Measurements from ENCODE around the gene DBNL.

The DBNL gene

GRCh38 chr7:44073664-44074348 is 29.3 kb downstream of the DBNL start:
- H3K27me3 ChIP-seq (ENCODE audit: insufficient read depth, low read length): no peaks in the 10 kb centered on the region
- no peak overlapping the region for H3K4me3 ChIP-seq (ENCODE audit: low read depth, low read length)
- no peaks in the 10 kb centered on the region for H3K79me2 ChIP-seq (ENCODE audit: control insufficient read depth, insufficient read depth, low read length, unreplicated experiment)
- peaks cover 7% of the 10 kb centered on the region; the same call in 1 of the 2 replicates for H3K36me3 ChIP-seq (ENCODE audit: insufficient read depth, low read length)
- H2AFZ ChIP-seq (ENCODE audit: low read length, unreplicated experiment): no peak overlapping the region
- peaks cover 21% of the 10 kb centered on the region for H3K4me1 ChIP-seq (ENCODE audit: control insufficient read depth, insufficient read depth, low read length, unreplicated experiment)
- peak overlapping the region; percentile 40; the same call in 1 of the 2 replicates for H3K27ac ChIP-seq (ENCODE audit: low read depth, low read length)

- peaks cover 11% of the 10 kb centered on the region; the same call in 1 of the 2 replicates for H3K36me3 ChIP-seq (ENCODE audit: insufficient read depth, low read length)
Observed at GRCh38 chr7:44074349-44074695, 29.8 kb downstream of the DBNL start.

GRCh38 chr7:44075296-44076075 is 31.0 kb downstream of the DBNL start:
- Histone ChIP-seq H3K79me2 (ENCODE audit: control insufficient read depth, insufficient read depth, low read length, unreplicated experiment) (peaks cover 2% of the 10 kb centered on the region), H3K4me3 (ENCODE audit: low read depth, low read length) (no peak overlapping the region), H3K4me1 (ENCODE audit: control insufficient read depth, insufficient read depth, low read length, unreplicated experiment) (peaks cover 21% of the 10 kb centered on the region), H3K27me3 (ENCODE audit: insufficient read depth, low read length) (no peaks in the 10 kb centered on the region), H3K36me3 (ENCODE audit: insufficient read depth, low read length) (peaks cover 11% of the 10 kb centered on the region; the same call in 1 of the 2 replicates), H3K27ac (ENCODE audit: low read depth, low read length) (no peak overlapping the region), H2AFZ (ENCODE audit: low read length, unreplicated experiment) (no peak overlapping the region)

More at GRCh38 chr7:44074349-44074695, 29.8 kb downstream of the DBNL start:
- no peak overlapping the region for H3K4me3 ChIP-seq (ENCODE audit: low read depth, low read length)
- H3K27me3 ChIP-seq (ENCODE audit: insufficient read depth, low read length): no peaks in the 10 kb centered on the region
- H3K27ac ChIP-seq (ENCODE audit: low read depth, low read length): peak overlapping the region; percentile 40; the same call in 1 of the 2 replicates
- H3K4me1 ChIP-seq (ENCODE audit: control insufficient read depth, insufficient read depth, low read length, unreplicated experiment): peaks cover 21% of the 10 kb centered on the region
- H2AFZ ChIP-seq (ENCODE audit: low read length, unreplicated experiment): no peak overlapping the region
- no peaks in the 10 kb centered on the region for H3K79me2 ChIP-seq (ENCODE audit: control insufficient read depth, insufficient read depth, low read length, unreplicated experiment)

DNA sequence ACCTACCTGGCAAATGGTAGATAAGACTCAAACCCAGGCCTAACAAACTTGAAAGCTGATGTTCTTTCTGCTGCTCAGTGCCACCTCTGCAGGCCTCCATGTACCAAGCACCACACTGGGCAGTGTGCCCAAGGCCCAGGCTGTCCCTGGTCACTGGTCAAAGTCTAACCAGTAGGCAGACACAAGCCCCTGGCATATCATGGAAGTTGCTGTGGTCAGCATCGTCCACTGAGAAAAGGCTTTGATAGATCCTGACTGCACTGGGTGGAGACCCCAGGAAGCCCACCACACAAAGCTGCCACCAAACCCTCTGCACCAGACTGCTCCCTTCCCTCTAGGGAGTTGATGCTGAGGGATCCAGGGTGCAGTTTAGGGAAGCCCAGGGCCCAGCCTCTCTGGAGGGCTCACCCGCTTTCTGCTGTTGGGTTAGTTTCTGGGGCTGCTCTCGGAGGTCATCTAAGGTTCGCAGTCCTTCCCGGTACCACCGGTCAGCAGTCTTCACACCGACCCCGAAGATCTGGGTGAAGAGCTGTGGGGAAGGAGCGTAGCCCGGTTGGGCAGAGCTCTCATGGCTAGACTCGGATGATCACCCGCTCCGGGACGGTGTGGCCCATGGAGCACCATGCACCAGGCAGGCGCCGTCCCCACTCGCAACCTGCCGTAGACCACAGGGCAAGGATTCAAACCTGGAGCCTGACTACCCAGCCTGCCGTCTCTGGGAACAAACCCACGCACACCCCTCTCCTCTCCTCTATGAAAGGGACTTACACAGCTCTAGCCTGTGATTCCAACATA is 31.8 kb downstream of the DBNL start:
- Histone ChIP-seq H3K36me3 (ENCODE audit: insufficient read depth, low read length) (peaks cover 11% of the 10 kb centered on the region; the same call in 1 of the 2 replicates), H2AFZ (ENCODE audit: low read length, unreplicated experiment) (no peak overlapping the region), H3K27ac (ENCODE audit: low read depth, low read length) (no peak overlapping the region), H3K4me1 (ENCODE audit: control insufficient read depth, insufficient read depth, low read length, unreplicated experiment) (peaks cover 29% of the 10 kb centered on the region), H3K27me3 (ENCODE audit: insufficient read depth, low read length) (no peaks in the 10 kb centered on the region), H3K4me3 (ENCODE audit: low read depth, low read length) (no peak overlapping the region), H3K79me2 (ENCODE audit: control insufficient read depth, insufficient read depth, low read length, unreplicated experiment) (peaks cover 6% of the 10 kb centered on the region)

DNA sequence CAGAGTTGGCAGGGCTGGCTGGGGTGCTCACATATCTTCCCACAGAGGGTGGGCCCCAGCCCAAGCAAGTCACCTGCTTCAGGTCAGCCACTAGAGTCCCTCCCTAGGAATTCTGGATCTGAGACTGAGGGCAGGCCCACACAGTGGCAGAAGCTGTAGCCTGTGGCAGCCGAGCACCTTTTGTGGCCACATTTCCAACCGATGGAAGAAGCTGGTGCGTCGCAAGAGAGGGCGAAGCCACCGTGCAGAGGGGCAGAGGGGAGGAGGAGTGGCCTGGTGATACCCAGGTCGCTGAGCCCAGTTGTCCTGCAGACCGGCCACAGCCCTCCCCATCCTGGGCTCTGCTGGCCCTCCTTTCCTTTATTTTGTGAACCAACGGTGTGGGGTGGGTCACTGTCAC is 32.6 kb downstream of the DBNL start:
- H3K36me3 ChIP-seq (ENCODE audit: insufficient read depth, low read length): peaks cover 11% of the 10 kb centered on the region; the same call in 1 of the 2 replicates

DNA sequence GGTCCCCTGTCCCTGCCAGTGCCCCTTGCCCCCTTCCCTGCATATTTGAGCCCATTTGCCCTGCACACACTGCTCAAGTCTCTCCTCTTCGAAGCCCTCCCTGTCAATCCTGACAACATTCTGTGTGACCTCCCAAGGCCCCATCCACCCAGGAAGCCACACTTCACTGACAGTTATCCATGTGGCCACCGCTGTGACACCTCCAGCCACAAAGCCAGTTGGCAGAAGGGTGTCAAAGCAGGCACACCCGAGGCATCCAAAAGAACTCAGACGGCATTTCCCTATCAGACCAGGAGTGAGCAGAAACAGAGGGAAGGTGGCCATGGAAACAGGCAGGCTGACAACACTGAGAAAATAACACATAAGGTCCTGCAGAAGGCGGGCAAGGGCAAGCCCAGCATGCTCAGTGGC is 33.2 kb downstream of the DBNL start:
- Histone ChIP-seq H3K27ac (ENCODE audit: low read depth, low read length) (no peak overlapping the region), H3K27me3 (ENCODE audit: insufficient read depth, low read length) (no peaks in the 10 kb centered on the region), H3K4me1 (ENCODE audit: control insufficient read depth, insufficient read depth, low read length, unreplicated experiment) (peaks cover 23% of the 10 kb centered on the region), H3K36me3 (ENCODE audit: insufficient read depth, low read length) (peaks cover 11% of the 10 kb centered on the region; the same call in 1 of the 2 replicates), H3K4me3 (ENCODE audit: low read depth, low read length) (no peak overlapping the region), H3K79me2 (ENCODE audit: control insufficient read depth, insufficient read depth, low read length, unreplicated experiment) (peaks cover 13% of the 10 kb centered on the region), H2AFZ (ENCODE audit: low read length, unreplicated experiment) (no peak overlapping the region)

More for the DNA sequence above, 32.6 kb downstream of the DBNL start:
- Histone ChIP-seq H3K4me3 (ENCODE audit: low read depth, low read length) (no peak overlapping the region), H3K4me1 (ENCODE audit: control insufficient read depth, insufficient read depth, low read length, unreplicated experiment) (peaks cover 27% of the 10 kb centered on the region), H3K27me3 (ENCODE audit: insufficient read depth, low read length) (no peaks in the 10 kb centered on the region), H3K27ac (ENCODE audit: low read depth, low read length) (no peak overlapping the region), H2AFZ (ENCODE audit: low read length, unreplicated experiment) (no peak overlapping the region), H3K79me2 (ENCODE audit: control insufficient read depth, insufficient read depth, low read length, unreplicated experiment) (peaks cover 12% of the 10 kb centered on the region)

DNA sequence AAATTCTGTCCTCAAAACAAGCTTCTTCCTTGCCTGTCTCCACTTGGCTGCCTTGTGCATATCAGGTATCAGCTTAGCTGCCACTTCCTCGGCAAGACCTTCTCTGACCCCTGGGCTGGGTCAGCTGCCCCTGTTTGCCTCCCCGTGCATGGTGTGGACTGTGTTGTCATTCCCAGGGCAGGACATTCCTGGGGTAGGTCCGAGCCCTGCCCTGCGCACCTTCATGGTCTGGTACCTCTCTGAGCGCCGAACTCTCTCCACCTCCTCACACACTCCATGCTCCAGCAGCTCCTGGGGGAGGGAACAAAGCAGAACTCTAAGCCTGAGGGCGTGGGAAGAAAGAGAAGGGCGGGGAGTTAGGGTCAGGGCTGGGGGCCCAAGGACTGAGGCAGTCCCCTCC is 34.0 kb downstream of the DBNL start:
- peaks cover 11% of the 10 kb centered on the region; the same call in 1 of the 2 replicates for H3K36me3 ChIP-seq (ENCODE audit: insufficient read depth, low read length)
- no peak overlapping the region for H2AFZ ChIP-seq (ENCODE audit: low read length, unreplicated experiment)
- H3K79me2 ChIP-seq (ENCODE audit: control insufficient read depth, insufficient read depth, low read length, unreplicated experiment): peaks cover 13% of the 10 kb centered on the region
- H3K27me3 ChIP-seq (ENCODE audit: insufficient read depth, low read length): no peaks in the 10 kb centered on the region
- H3K27ac ChIP-seq (ENCODE audit: low read depth, low read length): no peak overlapping the region
- H3K4me1 ChIP-seq (ENCODE audit: control insufficient read depth, insufficient read depth, low read length, unreplicated experiment): peaks cover 20% of the 10 kb centered on the region
- no peak overlapping the region for H3K4me3 ChIP-seq (ENCODE audit: low read depth, low read length)

DNA sequence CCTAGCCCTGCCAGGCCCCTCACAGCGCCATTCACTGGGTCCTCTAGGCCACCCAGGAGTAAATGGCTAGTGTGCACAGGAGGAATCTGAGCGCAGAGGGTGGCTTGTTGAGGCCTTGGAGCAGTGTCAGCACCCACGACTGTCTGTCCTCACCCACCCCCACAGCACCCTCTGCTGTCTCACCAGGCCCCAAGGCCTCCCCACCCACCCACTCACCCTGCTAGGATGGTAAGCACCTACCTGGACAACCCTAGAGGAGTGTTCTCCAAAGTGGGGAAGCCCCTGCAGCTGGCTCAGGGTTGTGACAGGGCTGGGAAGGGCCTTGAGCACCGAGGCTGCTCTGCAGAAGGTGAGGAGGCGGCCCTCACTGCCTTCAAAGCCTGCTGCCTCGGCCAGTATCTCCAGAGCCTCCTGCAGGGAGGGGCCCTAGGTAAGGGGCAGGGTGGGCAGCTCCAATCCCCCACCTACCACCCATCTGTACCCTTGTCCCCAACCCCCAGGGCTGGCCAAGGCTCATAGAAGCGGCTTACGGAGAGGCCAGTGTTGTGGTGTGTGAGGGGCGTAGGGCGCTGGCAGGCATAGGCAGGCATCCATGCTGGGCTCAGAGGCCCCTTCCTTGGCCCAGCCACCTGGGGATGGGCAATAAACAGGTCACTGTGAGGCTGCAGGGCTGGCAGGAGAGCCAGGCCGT is 35.0 kb downstream of the DBNL start:
- peaks cover 11% of the 10 kb centered on the region; the same call in 1 of the 2 replicates for H3K36me3 ChIP-seq (ENCODE audit: insufficient read depth, low read length)
- H2AFZ ChIP-seq (ENCODE audit: low read length, unreplicated experiment): no peak overlapping the region
- peaks cover 18% of the 10 kb centered on the region for H3K4me1 ChIP-seq (ENCODE audit: control insufficient read depth, insufficient read depth, low read length, unreplicated experiment)
- H3K79me2 ChIP-seq (ENCODE audit: control insufficient read depth, insufficient read depth, low read length, unreplicated experiment): peaks cover 13% of the 10 kb centered on the region
- H3K27me3 ChIP-seq (ENCODE audit: insufficient read depth, low read length): no peaks in the 10 kb centered on the region
- no peak overlapping the region for H3K4me3 ChIP-seq (ENCODE audit: low read depth, low read length)
- no peak overlapping the region for H3K27ac ChIP-seq (ENCODE audit: low read depth, low read length)

DNA sequence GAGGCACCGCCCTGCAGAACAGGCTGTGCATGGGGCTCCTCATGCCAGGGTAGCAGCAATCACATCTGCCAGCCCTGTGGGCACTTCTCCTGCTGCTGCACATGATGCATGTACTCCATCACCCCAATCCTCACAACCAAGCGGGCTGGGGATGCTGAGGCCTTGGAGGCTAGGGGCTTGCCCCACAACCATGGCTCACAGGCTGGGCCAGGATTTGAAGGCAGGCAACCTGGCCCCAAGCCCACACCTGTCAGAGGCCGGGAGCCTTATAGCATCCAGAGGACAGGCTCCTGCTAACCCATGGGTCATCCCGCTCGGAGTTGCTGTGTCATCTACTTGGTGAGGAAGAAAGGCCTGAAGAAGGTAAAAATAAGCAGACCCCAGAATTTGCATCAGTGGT is 35.6 kb downstream of the DBNL start:
- no peak overlapping the region for H3K4me3 ChIP-seq (ENCODE audit: low read depth, low read length)
- peaks cover 13% of the 10 kb centered on the region for H3K79me2 ChIP-seq (ENCODE audit: control insufficient read depth, insufficient read depth, low read length, unreplicated experiment)
- no peak overlapping the region for H3K27ac ChIP-seq (ENCODE audit: low read depth, low read length)
- H2AFZ ChIP-seq (ENCODE audit: low read length, unreplicated experiment): no peak overlapping the region
- no peaks in the 10 kb centered on the region for H3K27me3 ChIP-seq (ENCODE audit: insufficient read depth, low read length)
- H3K36me3 ChIP-seq (ENCODE audit: insufficient read depth, low read length): peaks cover 11% of the 10 kb centered on the region; the same call in 1 of the 2 replicates
- peaks cover 23% of the 10 kb centered on the region for H3K4me1 ChIP-seq (ENCODE audit: control insufficient read depth, insufficient read depth, low read length, unreplicated experiment)
